Ishikawa (cell line): Measurements from ENCODE around the gene FAM3D.

Source experiments
- CEBPB ChIP-seq: IDR thresholded peaks from 2 replicates; pipeline ENCODE4 v1.6.1; 2012
- CREB1 ChIP-seq: IDR thresholded peaks from 2 replicates; pipeline ENCODE4 v1.6.1; 2012; ENCODE audit warnings: low read depth
- EGR1 ChIP-seq: IDR thresholded peaks from 2 replicates; pipeline ENCODE4 v1.6.1; 2012
- EP300 ChIP-seq: IDR thresholded peaks from 2 replicates; pipeline ENCODE4 v1.6.1; 2012; ENCODE audit warnings: borderline replicate concordance
- FOXM1 ChIP-seq: IDR thresholded peaks from 2 replicates; pipeline ENCODE4 v1.6.1; 2012; ENCODE audit warnings: low read depth, borderline replicate concordance
- NFIC ChIP-seq: IDR thresholded peaks from 2 replicates; pipeline ENCODE4 v1.6.1; 2012
- RAD21 ChIP-seq: IDR thresholded peaks from 2 replicates; pipeline ENCODE4 v1.6.1; 2012; ENCODE audit warnings: low read depth
- TAF1 ChIP-seq: IDR thresholded peaks from 2 replicates; pipeline ENCODE4 v1.6.1; 2012; ENCODE audit warnings: low read depth, mild to moderate bottlenecking
- TCF12 ChIP-seq: IDR thresholded peaks from 2 replicates; pipeline ENCODE4 v1.6.1; 2012; ENCODE audit warnings: low read depth
- TEAD4 ChIP-seq: IDR thresholded peaks from 2 replicates; pipeline ENCODE4 v1.6.1; 2012
- YY1 ChIP-seq: IDR thresholded peaks from 2 replicates; pipeline ENCODE4 v1.6.1; 2012; ENCODE audit warnings: low read depth
- ZBTB7A ChIP-seq: IDR thresholded peaks from 2 replicates; pipeline ENCODE4 v1.6.1; 2012; ENCODE audit warnings: low read depth
- TF ChIP-seq, protein P1 (sequence below): IDR thresholded peaks from 2 replicates; pipeline ENCODE4 v1.6.1; 2012; ENCODE audit warnings: low read depth, mild to moderate bottlenecking
- TF ChIP-seq, protein P2 (sequence below): IDR thresholded peaks from 2 replicates; pipeline ENCODE4 v1.6.1; 2012
- TF ChIP-seq, protein P3 (sequence below): IDR thresholded peaks from 2 replicates; pipeline ENCODE4 v1.6.1; 2012

Gene FAM3D

DNA sequence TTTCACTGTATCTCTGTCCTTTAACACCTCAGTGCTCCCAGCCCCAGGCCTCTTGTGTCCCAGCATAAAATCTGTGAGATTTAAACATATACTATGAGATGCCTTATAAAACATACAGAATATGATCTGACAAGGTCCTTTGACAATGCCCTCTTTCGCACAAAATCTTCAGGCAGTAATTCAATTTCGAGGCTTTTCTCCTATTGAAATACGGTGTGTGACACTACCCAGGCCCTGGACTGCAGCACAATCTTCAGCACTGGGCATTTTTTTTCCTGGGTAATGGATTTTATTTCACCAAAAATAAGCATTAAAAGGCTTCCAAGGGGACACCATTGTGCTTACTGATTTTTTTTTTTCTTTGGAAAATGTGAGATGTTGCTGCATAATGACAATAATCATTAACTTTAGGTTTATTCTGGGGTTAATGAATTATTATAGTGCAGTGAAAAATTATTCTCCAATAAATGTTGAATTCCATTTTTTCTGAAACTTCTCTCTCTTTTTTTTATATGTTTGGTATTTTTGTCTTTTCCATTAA is 40.9 kb upstream of the FAM3D start:
- TF ChIP-seq, protein P1, sequence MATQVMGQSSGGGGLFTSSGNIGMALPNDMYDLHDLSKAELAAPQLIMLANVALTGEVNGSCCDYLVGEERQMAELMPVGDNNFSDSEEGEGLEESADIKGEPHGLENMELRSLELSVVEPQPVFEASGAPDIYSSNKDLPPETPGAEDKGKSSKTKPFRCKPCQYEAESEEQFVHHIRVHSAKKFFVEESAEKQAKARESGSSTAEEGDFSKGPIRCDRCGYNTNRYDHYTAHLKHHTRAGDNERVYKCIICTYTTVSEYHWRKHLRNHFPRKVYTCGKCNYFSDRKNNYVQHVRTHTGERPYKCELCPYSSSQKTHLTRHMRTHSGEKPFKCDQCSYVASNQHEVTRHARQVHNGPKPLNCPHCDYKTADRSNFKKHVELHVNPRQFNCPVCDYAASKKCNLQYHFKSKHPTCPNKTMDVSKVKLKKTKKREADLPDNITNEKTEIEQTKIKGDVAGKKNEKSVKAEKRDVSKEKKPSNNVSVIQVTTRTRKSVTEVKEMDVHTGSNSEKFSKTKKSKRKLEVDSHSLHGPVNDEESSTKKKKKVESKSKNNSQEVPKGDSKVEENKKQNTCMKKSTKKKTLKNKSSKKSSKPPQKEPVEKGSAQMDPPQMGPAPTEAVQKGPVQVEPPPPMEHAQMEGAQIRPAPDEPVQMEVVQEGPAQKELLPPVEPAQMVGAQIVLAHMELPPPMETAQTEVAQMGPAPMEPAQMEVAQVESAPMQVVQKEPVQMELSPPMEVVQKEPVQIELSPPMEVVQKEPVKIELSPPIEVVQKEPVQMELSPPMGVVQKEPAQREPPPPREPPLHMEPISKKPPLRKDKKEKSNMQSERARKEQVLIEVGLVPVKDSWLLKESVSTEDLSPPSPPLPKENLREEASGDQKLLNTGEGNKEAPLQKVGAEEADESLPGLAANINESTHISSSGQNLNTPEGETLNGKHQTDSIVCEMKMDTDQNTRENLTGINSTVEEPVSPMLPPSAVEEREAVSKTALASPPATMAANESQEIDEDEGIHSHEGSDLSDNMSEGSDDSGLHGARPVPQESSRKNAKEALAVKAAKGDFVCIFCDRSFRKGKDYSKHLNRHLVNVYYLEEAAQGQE, result no peak
- TF ChIP-seq TAF1, result no peak
- no peak for TF ChIP-seq RAD21
- TF ChIP-seq FOXM1, result no peak
- TF ChIP-seq CEBPB, result no peak
- no peak for TF ChIP-seq ZBTB7A
- no peak for TF ChIP-seq TEAD4
- TF ChIP-seq EP300, result no peak
- no peak for TF ChIP-seq EGR1
- TF ChIP-seq, protein P2, sequence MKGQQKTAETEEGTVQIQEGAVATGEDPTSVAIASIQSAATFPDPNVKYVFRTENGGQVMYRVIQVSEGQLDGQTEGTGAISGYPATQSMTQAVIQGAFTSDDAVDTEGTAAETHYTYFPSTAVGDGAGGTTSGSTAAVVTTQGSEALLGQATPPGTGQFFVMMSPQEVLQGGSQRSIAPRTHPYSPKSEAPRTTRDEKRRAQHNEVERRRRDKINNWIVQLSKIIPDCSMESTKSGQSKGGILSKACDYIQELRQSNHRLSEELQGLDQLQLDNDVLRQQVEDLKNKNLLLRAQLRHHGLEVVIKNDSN, result no peak
- TF ChIP-seq CREB1, result no peak
- TF ChIP-seq, protein P3, sequence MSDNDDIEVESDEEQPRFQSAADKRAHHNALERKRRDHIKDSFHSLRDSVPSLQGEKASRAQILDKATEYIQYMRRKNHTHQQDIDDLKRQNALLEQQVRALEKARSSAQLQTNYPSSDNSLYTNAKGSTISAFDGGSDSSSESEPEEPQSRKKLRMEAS, result no peak
- no peak for TF ChIP-seq TCF12
- TF ChIP-seq NFIC, result no peak
- TF ChIP-seq YY1, result no peak

DNA sequence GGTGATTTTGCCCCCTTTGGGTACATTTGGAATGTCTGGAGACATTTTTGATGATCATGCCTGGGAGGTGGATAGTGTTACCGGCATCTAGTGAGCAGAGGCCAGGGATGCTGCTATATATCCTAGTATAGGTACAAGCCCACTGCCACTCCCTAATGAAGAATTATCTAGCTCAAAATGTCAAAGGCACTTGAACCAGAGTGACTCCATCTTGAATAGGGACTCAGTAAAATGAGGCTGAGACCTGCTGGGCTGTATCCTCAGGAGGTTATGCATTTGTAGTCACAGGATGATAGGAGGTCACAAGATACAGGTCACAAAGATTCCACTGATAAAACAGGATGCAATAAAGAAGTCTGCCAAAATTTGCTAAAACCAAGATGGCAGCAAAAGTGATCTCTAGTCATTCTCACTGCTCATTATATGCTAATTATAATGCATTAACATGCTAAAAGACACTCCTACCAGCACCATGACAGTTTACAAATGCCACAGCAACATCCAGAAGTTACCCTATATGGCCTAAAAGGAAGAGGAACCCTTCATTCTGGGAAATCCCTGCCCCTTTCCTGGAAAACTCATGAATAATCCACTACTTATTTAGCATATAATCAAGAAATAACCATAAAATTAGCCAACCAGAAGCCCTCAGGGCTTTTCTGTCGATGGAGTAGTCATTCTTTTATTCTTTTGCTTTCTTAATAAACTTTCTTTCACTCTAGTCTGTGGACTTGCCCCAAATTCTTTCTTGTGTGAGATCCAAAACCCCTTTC is 40.0 kb upstream of the FAM3D start:
- TF ChIP-seq YY1 (no peak), RAD21 (no peak), EGR1 (no peak), TCF12 (no peak), TEAD4 (no peak), ZBTB7A (no peak), NFIC (no peak), FOXM1 (no peak), CREB1 (no peak), CEBPB (no peak), TAF1 (no peak), EP300 (no peak)
- TF ChIP-seq, protein P3, result no peak
- TF ChIP-seq, protein P2, result no peak
- TF ChIP-seq, protein P1, result no peak

DNA sequence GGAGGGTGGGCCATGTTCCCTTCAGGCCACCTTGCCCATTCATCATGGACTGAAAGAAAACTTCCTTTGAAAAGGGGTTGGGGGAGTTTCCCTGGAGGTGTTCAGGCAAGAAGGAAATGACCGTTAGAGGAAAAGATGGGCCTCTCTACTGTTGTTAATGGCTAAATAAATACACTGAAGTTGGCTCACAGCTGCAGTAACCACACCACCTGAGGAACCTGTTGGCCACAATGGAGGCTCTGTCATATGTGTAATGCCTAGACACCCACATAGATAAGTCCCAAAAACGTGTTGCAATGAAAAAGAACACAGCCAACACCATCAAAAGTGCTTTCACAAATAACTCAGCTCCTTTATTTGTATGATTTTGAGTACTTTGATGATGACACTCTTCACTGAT is 38.2 kb upstream of the FAM3D start:
- TF ChIP-seq, protein P3, result no peak

DNA sequence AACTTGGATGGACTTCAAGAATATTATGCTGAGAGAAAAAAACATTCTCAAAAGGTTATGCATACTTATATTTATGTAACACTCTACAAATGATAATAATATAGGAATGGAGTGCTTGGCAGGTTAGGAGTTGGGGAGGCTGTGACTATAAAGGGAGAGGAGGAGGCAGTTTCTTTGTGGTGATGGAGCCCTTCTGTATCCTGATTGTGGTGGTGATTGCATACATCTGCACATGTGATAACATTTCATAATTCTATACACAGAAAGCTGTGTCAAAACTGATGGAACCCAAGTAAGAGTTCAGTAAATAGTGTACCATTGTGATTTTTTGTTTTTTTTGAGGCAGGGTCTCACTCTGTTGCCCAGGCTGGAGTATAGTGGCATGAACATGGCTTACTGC is 31.7 kb upstream of the FAM3D start:
- no peak for TF ChIP-seq RAD21
- TF ChIP-seq EGR1, result no peak
- no peak for TF ChIP-seq TCF12
- TF ChIP-seq, protein P2, result no peak
- TF ChIP-seq FOXM1, result no peak
- TF ChIP-seq NFIC, result no peak

DNA sequence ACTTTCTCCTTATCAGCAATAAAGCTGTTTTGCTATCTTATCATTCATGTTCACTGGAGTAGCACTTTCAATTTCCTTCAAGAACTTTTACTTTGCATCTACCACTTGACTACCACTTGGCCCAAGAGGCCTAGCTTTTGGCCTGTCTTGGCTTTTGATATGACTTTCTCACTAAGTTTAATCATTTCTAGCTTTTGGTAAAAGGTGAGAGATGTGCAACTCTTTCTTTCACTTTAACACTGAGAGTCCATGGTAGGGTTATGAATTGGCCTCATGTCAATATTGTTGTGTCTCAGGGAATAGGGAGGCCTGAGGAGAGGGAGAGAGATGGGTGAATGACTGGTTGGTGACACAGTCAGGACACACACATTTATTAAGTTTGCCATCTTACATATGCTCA is 31.0 kb upstream of the FAM3D start:
- TF ChIP-seq EP300, result no peak
- TF ChIP-seq CEBPB, result no peak
- TF ChIP-seq, protein P1, result no peak
- no peak for TF ChIP-seq FOXM1
